WTC11 (cell line): ENCODE results near the gene KDF1. TPM values are rescaled to one million over a fixed set of nuclear protein-coding genes. Genes with fewer than 3 reads are reported as not detected.

Source experiments
- ATF1 ChIP-seq: sonication (generic); formaldehyde crosslinking; IDR thresholded peaks from 2 replicates; pipeline ENCODE4 v1.8.1; 2023; ENCODE audit warnings: mild to moderate bottlenecking, moderate library complexity, missing genetic modification reagents
- CREM ChIP-seq: sonication (generic); formaldehyde crosslinking; IDR thresholded peaks from 2 replicates; pipeline ENCODE4 v1.8.1; 2022; ENCODE audit warnings: mild to moderate bottlenecking, missing genetic modification reagents, moderate library complexity
- ELF4 ChIP-seq: sonication (generic); formaldehyde crosslinking; IDR thresholded peaks from 2 replicates; pipeline ENCODE4 v1.8.1; 2022; ENCODE audit warnings: low read depth, mild to moderate bottlenecking, moderate library complexity, missing genetic modification reagents
- ESRRA ChIP-seq: sonication (generic); formaldehyde crosslinking; IDR thresholded peaks from 2 replicates; pipeline ENCODE4 v1.8.1; 2022; ENCODE audit warnings: mild to moderate bottlenecking, missing genetic modification reagents, borderline replicate concordance
- FOXK1 ChIP-seq: sonication (generic); formaldehyde crosslinking; IDR thresholded peaks from 2 replicates; pipeline ENCODE4 v1.8.0; 2022; ENCODE audit warnings: mild to moderate bottlenecking, moderate library complexity, missing genetic modification reagents
- FOXP1 ChIP-seq: sonication (generic); formaldehyde crosslinking; IDR thresholded peaks from 2 replicates; pipeline ENCODE4 v1.8.0; 2022; ENCODE audit warnings: missing genetic modification reagents, mild to moderate bottlenecking, moderate library complexity, borderline replicate concordance
- MXD4 ChIP-seq: fragments of 250-450 bp; sonication (Bioruptor Pico); IDR thresholded peaks from 2 replicates; pipeline ENCODE4 v1.8.0; 2021; ENCODE audit warnings: mild to moderate bottlenecking, moderate library complexity, borderline replicate concordance
- MYBL2 ChIP-seq: sonication (generic); formaldehyde crosslinking; IDR thresholded peaks from 2 replicates; pipeline ENCODE4 v1.8.1; 2023; ENCODE audit warnings: mild to moderate bottlenecking, moderate library complexity, missing genetic modification reagents
- SOX15 ChIP-seq: fragments of 250-450 bp; sonication (Bioruptor Pico); IDR thresholded peaks from 2 replicates; pipeline ENCODE4 v1.9.0; 2021; ENCODE audit warnings: mild to moderate bottlenecking
- TP53 ChIP-seq: sonication (generic); formaldehyde crosslinking; IDR thresholded peaks from 2 replicates; pipeline ENCODE4 v1.8.1; 2023; ENCODE audit warnings: mild to moderate bottlenecking, missing genetic modification reagents
- ZBTB21 ChIP-seq: sonication (generic); formaldehyde crosslinking; IDR thresholded peaks from 2 replicates; pipeline ENCODE4 v1.8.1; 2023; ENCODE audit warnings: mild to moderate bottlenecking, missing genetic modification reagents, borderline replicate concordance
- ZNF121 ChIP-seq: sonication (generic); formaldehyde crosslinking; IDR thresholded peaks from 2 replicates; pipeline ENCODE4 v1.8.0; 2023; ENCODE audit warnings: missing genetic modification reagents
- ZNF317 ChIP-seq: sonication (generic); formaldehyde crosslinking; IDR thresholded peaks from 2 replicates; pipeline ENCODE4 v1.8.1; 2023; ENCODE audit warnings: low read depth, mild to moderate bottlenecking, moderate library complexity, missing genetic modification reagents, borderline replicate concordance
- ZNF671 ChIP-seq: fragments of 250-450 bp; sonication (Bioruptor Pico); IDR thresholded peaks from 2 replicates; pipeline ENCODE4 v1.8.0; 2021; ENCODE audit warnings: mild to moderate bottlenecking
- total RNA-seq: library from RNA; stranded (reverse); gene quantifications from 3 replicates; pipeline ENCODE4 v1.2.3, GENCODE V29; 2021
- TF ChIP-seq, protein P1 (sequence below): sonication (generic); formaldehyde crosslinking; IDR thresholded peaks from 2 replicates; pipeline ENCODE4 v1.8.1; 2022; ENCODE audit warnings: mild to moderate bottlenecking, moderate library complexity, missing genetic modification reagents
- TF ChIP-seq, protein P2 (sequence below): sonication (generic); formaldehyde crosslinking; IDR thresholded peaks from 2 replicates; pipeline ENCODE4 v1.8.0; 2022; ENCODE audit warnings: mild to moderate bottlenecking, missing genetic modification reagents
- TF ChIP-seq, protein P3 (sequence below): sonication (generic); formaldehyde crosslinking; IDR thresholded peaks from 2 replicates; pipeline ENCODE4 v1.8.1; 2023; ENCODE audit warnings: mild to moderate bottlenecking, missing genetic modification reagents
- TF ChIP-seq, protein P4 (sequence below): sonication (generic); formaldehyde crosslinking; IDR thresholded peaks from 2 replicates; pipeline ENCODE4 v1.8.1; 2022; ENCODE audit warnings: low read depth, mild to moderate bottlenecking, moderate library complexity, missing genetic modification reagents, borderline replicate concordance
- TF ChIP-seq, protein P5 (sequence below): fragments of 200-600 bp; IDR thresholded peaks from 2 replicates; pipeline ENCODE4 v1.8.0; 2022; ENCODE audit warnings: antibody characterized with exemption
- TF ChIP-seq, protein P6 (sequence below): fragments of 250-450 bp; sonication (Bioruptor Pico); IDR thresholded peaks from 2 replicates; pipeline ENCODE4 v1.9.0; 2021; ENCODE audit warnings: moderate library complexity, mild to moderate bottlenecking, inconsistent platforms, borderline replicate concordance

The KDF1 gene
- total RNA-seq, 1 experiment from 2014 or later, result 19.0 TPM

DNA sequence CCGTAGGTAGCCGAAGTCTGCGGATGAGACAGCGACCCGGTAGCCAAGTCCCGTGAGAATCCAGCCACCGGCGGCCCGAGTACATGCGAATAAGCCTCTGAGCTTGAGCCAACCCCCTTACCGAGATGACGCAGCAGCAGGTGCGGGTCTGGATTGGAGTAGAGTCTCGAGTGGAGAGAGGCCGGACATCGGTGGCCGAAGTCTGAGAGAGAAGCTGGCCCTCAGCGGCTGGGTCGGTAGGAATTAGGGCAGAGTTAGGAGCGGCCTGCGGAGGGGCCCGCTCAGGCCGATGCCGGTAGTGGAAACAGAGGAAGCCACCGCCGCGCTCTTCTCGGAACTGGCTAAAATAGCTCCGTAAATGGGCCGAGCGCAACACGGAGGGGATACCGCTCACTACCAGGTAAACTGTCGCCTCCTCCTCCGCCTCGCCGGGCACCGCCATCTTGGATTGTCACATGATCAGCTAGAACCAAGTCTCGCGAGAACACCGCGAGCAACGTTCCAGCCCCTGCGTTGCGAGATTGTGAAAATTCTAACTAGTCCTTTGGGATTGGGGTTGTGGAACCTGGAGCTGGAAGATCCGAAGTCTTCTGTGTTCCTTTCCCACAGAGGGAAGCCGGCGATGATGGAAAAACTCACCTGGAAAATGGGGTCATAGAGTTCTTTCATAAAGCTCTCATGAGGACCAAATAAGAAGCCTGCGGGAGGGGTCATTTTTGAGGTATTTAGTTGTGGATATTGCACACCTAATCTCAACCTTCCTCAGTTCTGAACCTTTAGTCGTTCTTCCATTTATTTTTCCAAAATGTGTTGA is 60.1 kb downstream of the KDF1 start, which contains the start of gene GPATCH3 (continued):
- TF ChIP-seq, protein P1, sequence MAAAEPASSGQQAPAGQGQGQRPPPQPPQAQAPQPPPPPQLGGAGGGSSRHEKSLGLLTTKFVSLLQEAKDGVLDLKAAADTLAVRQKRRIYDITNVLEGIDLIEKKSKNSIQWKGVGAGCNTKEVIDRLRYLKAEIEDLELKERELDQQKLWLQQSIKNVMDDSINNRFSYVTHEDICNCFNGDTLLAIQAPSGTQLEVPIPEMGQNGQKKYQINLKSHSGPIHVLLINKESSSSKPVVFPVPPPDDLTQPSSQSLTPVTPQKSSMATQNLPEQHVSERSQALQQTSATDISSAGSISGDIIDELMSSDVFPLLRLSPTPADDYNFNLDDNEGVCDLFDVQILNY (CRISPR knock-in tag), result no peak
- peak; percentile 67; the same call in 1 of the 2 replicates for TF ChIP-seq FOXK1 (CRISPR knock-in tag)
- no peak for TF ChIP-seq TP53 (CRISPR knock-in tag)
- no peak for TF ChIP-seq ZNF317
- TF ChIP-seq, protein P2, sequence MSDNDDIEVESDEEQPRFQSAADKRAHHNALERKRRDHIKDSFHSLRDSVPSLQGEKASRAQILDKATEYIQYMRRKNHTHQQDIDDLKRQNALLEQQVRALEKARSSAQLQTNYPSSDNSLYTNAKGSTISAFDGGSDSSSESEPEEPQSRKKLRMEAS (CRISPR knock-in tag), result peak; percentile 55; the same call in 1 of the 2 replicates
- no peak for TF ChIP-seq ZNF671 (CRISPR knock-in tag)
- TF ChIP-seq, protein P3, sequence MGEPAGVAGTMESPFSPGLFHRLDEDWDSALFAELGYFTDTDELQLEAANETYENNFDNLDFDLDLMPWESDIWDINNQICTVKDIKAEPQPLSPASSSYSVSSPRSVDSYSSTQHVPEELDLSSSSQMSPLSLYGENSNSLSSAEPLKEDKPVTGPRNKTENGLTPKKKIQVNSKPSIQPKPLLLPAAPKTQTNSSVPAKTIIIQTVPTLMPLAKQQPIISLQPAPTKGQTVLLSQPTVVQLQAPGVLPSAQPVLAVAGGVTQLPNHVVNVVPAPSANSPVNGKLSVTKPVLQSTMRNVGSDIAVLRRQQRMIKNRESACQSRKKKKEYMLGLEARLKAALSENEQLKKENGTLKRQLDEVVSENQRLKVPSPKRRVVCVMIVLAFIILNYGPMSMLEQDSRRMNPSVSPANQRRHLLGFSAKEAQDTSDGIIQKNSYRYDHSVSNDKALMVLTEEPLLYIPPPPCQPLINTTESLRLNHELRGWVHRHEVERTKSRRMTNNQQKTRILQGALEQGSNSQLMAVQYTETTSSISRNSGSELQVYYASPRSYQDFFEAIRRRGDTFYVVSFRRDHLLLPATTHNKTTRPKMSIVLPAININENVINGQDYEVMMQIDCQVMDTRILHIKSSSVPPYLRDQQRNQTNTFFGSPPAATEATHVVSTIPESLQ, result no peak
- TF ChIP-seq, protein P4, sequence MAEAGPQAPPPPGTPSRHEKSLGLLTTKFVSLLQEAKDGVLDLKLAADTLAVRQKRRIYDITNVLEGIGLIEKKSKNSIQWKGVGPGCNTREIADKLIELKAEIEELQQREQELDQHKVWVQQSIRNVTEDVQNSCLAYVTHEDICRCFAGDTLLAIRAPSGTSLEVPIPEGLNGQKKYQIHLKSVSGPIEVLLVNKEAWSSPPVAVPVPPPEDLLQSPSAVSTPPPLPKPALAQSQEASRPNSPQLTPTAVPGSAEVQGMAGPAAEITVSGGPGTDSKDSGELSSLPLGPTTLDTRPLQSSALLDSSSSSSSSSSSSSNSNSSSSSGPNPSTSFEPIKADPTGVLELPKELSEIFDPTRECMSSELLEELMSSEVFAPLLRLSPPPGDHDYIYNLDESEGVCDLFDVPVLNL (CRISPR knock-in tag), result no peak
- no peak for TF ChIP-seq ZNF121 (CRISPR knock-in tag)
- TF ChIP-seq MYBL2, result no peak
- TF ChIP-seq ESRRA (CRISPR knock-in tag), result no peak
- no peak for TF ChIP-seq ATF1 (CRISPR knock-in tag)
- peak; percentile 49; the same call in 1 of the 2 replicates for TF ChIP-seq FOXP1 (CRISPR knock-in tag)
- TF ChIP-seq ZBTB21 (CRISPR knock-in tag), result no peak
- no peak for TF ChIP-seq SOX15
- no peak for TF ChIP-seq ELF4
- peak; percentile 56; the same call in 1 of the 2 replicates for TF ChIP-seq CREM (CRISPR knock-in tag)
- TF ChIP-seq, protein P5, sequence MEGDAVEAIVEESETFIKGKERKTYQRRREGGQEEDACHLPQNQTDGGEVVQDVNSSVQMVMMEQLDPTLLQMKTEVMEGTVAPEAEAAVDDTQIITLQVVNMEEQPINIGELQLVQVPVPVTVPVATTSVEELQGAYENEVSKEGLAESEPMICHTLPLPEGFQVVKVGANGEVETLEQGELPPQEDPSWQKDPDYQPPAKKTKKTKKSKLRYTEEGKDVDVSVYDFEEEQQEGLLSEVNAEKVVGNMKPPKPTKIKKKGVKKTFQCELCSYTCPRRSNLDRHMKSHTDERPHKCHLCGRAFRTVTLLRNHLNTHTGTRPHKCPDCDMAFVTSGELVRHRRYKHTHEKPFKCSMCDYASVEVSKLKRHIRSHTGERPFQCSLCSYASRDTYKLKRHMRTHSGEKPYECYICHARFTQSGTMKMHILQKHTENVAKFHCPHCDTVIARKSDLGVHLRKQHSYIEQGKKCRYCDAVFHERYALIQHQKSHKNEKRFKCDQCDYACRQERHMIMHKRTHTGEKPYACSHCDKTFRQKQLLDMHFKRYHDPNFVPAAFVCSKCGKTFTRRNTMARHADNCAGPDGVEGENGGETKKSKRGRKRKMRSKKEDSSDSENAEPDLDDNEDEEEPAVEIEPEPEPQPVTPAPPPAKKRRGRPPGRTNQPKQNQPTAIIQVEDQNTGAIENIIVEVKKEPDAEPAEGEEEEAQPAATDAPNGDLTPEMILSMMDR, result no peak
- TF ChIP-seq MXD4, result no peak
- TF ChIP-seq, protein P6, sequence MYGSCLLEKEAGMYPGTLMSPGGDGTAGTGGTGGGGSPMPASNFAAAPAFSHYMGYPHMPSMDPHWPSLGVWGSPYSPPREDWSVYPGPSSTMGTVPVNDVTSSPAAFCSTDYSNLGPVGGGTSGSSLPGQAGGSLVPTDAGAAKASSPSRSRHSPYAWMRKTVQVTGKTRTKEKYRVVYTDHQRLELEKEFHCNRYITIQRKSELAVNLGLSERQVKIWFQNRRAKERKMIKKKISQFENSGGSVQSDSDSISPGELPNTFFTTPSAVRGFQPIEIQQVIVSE (CRISPR knock-in tag), result no peak

Other genes starting within 250 kb of the KDF1 start
- 13.1 to 15.0 TPM (median 13.7 TPM) in 3 replicates for gene PIGV, start 172.5 kb downstream of the KDF1 start, total RNA-seq
- 26.5 to 29.8 TPM (median 28.7 TPM) in 3 replicates for gene ZDHHC18, start 133.8 kb downstream of the KDF1 start, total RNA-seq
- 8.0 to 14.3 TPM (median 8.0 TPM) in 3 replicates for gene SFN, start 97.3 kb downstream of the KDF1 start, total RNA-seq
- 31.7 to 38.5 TPM (median 34.2 TPM) in 3 replicates for gene GPN2, start 70.2 kb downstream of the KDF1 start, total RNA-seq
- gene GPATCH3, start 60.0 kb downstream of the KDF1 start, total RNA-seq, result 16.1 to 19.2 TPM (median 16.3 TPM) in 3 replicates
- gene NR0B2, start 46.5 kb downstream of the KDF1 start, total RNA-seq, result not detected in 3 replicates
- 101 to 118 TPM (median 108 TPM) in 3 replicates for gene NUDC, start 38.7 kb downstream of the KDF1 start, total RNA-seq
- 37.6 to 51.4 TPM (median 49.4 TPM) in 3 replicates for gene TRNP1, start 33.2 kb upstream of the KDF1 start, total RNA-seq
- gene TENT5B, start 52.4 kb upstream of the KDF1 start, total RNA-seq, result 104 to 124 TPM (median 119 TPM) in 3 replicates
- gene SLC9A1, start 194.7 kb upstream of the KDF1 start, total RNA-seq, result 22.0 to 25.1 TPM (median 22.5 TPM) in 3 replicates